NK-92 (cell line): ENCODE measurements around the gene COX4I1.

ENCODE experiments used
- DNase-seq: peaks from one replicate; lab custom pipeline; 2025; ENCODE audit not compliant: unreplicated experiment; lab: John Stamatoyannopoulos, UW

The COX4I1 gene

GRCh38 chr16:85838876-85839585, 39.5 kb downstream of the COX4I1 start:
- DNase-seq, result no peak

- DNase-seq, result no peak
Observed at GRCh38 chr16:85839681-85840240, 40.3 kb downstream of the COX4I1 start.

DNA sequence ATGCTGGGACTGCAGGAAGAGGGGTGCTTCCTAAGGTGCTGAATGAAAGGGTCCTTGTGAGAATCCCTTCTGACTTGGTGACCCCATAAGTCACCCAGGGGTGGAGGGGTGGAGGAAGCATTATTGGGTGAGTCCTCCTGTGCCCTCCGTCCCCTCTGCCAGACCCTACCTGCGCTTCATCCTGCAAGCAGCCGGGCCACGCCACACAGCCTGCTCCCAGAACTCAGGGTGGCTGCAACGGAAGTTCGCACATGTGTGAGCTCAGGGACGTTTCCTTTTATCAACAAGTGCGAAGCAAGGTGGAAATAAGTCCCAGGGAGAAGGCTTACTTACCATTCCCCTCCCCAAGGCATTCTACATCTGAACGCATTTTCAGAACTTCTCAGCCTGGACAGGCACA, 40.9 kb downstream of the COX4I1 start:
- DNase-seq, result no peak

GRCh38 chr16:85840801-85841200, 41.3 kb downstream of the COX4I1 start:
- no peak for DNase-seq

DNA sequence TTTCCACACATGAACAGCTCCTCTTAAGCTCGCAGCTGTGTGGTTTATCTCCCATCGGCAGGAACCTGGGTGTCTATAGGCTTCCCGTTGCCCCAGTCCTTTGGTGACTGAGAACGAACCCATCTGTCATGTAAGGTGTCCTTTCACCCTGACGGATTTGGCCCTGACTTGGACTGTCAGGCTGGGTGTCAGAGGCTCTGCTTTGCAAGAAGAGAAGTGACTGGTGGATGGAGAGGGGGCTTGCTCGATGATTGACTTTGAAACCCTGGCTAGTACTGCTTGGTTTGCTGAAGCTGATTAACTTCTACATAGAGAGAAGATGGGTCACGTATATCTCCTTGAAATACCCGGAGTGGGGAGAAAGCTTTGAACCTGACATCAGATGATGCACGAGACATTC, 42.9 kb downstream of the COX4I1 start:
- no peak for DNase-seq

DNA sequence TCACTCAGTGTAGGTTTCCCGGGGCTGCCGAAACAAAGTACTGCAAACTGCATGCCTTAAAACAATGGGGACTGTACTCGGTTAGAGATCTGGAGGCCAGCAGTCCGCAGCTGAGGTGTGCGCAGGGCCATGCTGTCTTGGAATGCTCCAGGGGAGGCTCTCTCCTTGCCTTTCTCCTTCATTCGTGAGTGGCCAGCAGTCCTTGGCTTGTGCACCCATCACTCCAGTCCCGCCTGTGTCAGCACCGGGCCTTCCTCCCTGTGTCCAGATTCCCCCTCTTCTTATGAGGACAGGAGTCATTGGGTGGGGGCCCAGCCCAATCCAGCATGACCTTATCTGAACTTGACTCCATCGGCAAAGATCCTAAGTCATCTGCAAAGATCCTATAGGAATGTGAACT, 43.4 kb downstream of the COX4I1 start:
- DNase-seq, result no peak

- no peak for DNase-seq
Observed at GRCh38 chr16:85843471-85844168, 44.1 kb downstream of the COX4I1 start.

DNA sequence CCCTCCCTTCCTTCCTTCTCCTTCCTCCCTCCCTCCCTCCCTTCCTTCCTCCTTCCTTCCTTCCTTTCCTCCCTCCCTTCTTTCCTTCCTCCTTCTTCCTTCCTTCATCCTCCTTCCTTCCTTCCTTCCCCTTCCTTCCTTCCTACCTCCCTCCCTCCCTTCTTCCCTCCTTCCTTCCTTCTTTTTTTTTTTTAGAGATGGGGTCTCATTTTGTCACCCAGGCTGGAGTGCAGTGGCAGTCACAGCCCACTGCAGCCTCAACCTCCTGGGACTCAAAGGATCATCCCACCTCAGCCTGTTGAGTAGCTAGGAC, 44.6 kb downstream of the COX4I1 start:
- DNase-seq, result no peak

DNA sequence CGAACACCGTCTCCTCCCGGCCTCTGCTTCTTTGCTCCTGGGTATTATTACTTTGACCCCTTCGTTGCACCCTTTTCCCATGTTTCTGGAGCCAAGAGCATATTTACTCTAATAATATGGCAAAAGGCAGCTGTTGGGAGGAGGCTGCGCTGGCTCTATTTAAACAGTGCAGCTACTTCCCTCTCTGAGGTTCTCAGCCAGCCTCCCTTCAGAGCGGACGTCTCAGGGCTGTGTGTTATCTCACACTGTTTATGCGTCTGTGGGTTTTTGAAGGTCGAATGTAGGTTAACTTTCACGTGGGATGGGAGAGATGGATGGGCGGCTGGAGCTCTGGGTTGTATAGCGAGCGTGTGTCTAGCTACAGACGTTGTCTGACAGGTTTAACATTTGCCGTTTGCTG, 45.3 kb downstream of the COX4I1 start:
- DNase-seq, result no peak

DNA sequence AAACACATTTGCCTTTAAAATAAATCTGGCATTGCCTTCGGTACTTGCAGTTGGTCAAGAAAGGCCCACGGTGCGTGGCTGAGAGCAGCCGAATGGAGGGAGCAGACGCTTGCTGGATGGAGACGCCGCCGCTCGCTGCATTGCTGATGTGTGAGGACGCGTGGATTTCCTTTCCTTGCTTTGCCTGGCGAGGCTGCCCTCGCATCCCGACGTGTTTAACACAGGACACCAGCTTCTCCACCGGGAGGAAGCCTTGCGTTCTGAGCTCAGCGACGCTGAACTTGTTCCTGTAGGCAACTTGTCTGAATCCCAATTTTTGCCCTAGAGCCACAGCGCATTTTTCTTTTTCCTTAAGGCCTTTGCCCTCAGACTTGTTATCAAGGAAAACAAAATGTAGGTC, 45.8 kb downstream of the COX4I1 start:
- no peak for DNase-seq

GRCh38 chr16:85846461-85846860, 47.0 kb downstream of the COX4I1 start:
- no peak for DNase-seq

- no peak for DNase-seq
Observed at GRCh38 chr16:85847036-85847435, 47.5 kb downstream of the COX4I1 start.

DNA sequence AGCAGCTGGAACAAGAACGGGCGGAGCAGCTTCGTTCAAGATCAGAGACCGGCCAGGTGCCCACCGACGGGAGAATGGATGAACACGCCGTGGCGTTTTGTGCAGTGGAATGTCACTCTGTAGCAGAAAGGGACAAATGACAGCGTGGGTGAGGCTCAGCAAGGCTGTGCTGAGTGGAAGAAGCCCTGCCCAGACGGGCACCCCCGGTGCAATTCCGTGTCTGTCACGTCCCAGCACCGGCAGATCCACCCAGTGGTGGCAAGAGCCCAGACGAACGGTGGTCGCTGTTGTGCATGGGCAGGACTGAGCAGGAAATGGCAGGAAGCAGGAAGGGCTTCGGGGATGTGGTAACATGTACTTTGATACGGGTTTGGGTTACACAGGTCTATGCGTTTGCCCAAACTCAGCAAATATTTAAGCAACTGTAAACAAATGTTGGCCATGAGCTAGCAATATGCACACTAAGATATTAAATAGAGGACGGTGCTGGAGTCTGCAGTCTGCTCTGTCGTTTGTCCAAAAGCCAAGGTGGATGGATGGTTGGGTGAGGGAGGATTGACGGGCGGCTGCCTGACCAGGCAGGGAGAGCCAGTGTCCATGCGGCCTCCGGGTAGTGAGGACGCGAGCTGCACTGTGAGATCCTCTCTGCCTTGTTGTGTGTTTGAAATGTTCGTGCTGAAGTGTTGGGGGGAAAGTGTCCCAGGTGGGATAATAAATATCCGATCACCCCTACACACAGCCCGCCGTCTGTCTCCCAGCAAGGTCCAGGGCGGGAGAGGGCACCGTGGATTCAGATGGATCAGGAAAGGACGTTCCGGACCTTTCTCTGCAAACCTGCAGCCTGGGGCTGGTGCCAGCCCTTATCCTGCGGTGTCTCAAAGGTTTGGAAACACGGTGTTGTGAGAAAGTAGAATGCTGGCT, 48.4 kb downstream of the COX4I1 start:
- DNase-seq, result no peak

DNA sequence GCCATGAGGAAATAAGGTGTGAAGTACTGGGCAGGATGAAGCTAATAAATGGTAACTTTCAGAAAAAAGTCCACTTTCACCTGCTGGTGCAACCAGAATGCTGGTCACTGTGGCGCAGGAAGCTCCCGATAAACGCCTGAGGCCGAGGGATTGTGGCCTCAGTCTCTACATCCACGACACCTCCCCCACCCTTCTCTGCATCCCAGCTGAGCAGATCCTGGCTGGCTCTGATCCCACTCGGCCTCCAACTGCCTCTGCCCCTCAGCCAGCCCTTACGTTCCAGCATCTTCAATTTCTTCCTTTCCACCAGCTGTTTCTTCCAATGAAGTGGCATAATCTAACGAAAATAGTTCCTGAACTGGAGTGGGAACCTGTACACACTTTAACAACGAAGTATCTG, 49.5 kb downstream of the COX4I1 start:
- no peak for DNase-seq

DNA sequence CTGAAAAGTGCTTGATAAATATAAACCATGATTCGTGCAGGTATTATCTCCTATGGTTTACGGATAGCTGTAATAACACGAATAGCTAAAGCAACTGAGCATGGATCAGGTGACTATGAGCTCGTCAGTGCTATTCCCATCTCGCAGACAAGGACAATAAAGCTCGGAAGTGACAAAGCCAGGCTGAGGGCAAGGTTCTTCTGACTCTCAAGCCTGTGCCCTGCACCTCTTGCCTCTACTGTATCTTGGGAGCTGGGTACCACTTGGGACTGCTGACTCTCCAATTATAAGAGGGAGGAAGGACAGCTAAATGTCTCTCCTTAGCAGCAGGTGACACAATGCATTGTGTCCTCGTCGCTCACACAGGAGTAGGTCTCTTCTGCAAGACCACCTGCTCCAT, 49.9 kb downstream of the COX4I1 start:
- DNase-seq, result no peak

DNA sequence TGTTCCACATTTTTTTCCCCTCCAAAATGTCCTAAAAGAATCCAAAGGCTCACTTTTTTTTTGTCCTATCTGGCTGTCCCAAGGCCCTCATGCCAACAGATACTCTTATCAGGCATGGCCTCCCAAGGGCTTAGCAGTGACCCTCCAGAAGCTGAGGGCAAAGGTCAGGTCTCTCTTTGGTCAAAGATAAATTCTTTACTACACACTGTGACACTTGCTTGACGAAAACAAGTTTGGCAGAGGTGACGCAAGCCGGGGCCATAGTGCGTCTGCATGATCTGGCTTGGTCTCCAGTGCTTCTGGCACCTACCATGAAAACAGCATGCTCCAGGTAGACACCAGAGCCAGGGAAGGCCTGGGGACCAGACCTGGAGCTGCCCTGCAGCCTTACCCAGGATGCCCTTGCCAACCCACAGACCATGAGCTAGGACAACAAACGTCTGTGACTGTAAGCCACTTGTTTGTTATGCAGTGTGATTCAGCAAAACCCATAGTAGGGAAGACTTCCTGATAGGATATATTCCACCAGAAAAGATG, 50.9 kb downstream of the COX4I1 start:
- DNase-seq, result no peak

DNA sequence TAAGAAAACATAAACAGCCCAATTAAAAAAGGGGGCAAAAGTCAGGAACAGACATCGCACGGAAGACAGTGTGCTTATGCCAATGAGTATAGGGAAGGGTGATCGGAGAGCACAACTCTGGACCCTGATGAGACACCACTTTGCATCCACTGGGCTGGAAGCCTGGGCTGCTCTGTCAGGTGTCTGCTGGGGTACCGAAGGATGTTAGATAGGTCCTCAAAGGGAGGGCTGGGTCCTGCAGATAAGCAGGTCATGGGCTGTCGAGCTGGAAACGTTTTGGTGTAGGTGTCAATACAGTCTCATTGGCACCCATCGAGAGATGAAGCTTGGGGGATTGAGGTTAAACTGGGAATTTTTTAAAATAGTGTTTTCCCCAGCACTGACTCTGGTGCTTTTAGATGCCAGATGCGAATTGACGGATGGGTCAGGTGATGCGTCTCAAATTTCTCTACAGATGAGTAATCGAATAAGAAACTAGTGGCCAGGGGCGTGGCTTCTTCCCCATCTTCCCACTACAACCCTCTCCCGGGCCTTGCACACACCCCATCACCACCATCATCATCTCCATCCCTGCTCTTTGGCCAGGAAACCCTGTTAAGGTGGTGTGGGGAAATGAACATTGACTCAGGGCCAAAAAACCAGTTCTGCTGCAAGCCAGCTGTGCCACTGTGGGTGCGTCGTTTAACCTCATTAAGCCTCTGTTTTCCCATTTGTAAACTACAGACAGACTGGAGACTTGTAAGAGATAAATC, 51.7 kb downstream of the COX4I1 start:
- DNase-seq, result no peak

DNA sequence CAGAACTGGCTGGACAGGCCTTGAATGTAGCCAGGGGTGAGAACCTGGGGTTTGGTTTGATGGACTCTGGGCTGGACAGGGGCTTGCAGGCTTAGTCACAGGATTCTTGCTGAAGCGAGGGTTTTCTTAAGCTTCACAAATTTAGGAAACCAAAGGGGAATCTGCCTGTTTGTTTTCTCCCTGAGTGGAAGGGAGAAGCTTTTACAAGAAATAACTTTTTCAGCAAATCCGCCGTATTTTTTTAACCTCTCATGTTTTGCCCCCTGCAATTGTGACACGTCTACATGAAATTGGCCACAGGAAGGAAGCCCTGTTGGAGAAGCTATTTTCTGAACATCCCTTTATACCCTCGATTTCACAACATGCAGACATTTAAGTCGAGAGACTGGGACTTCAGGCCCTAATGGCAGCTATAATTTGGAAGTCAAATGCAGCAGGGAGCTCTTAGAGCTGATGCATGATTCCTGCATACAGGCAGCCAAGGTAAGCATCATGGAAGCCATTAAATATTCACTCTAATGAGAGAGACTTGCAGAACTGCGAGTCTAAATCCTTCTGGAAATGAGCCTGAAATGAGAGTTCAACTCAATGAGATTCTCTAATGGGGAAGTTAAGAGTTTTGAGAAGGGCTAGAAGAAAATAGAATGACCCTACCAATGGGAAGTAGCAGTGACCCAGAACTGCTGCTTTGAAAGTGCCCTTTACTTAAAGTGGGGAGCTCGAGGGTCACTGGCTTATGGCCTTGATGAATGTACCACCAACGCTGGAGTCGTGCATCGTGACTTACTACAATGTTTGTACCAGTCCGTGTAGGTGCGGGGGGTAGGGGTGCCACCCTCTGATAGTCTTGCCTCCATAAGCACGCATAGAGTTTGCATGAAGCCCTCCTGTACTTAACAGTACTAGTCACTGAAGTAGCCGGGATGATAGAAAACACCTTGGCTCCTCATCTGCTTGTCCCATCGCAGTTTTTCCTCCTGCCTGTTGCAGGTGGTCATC, 54.4 kb downstream of the COX4I1 start:
- DNase-seq, result no peak

DNA sequence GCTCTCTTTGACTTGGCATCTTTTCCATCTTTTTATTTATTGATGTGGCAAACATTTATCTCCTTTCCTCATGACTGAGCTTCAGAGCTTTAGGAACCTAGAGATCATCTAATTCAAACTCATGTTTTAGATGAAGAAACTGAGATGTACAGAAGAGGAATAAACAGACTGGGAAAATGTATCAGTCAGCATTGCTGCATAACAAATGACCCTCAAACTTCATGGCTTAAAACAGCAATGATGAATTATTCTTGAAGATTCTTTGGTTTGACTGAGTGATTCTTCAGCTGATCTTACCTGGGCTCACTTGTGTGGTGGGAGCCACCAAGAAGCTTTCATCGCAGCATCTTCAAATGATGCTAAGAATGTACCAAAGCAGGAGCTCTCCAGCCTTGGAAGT, 55.4 kb downstream of the COX4I1 start:
- no peak for DNase-seq
